GM23338 (cell line): Measurements from ENCODE around the gene RNU5B-1.

Source experiments
- CREB1 ChIP-seq: fragments of 250-450 bp; sonication (Bioruptor Pico); IDR thresholded peaks from 2 replicates; pipeline ENCODE4 v1.5.0; 2020; ENCODE audit warnings: low read depth, mild to moderate bottlenecking, moderate library complexity
- CTCF ChIP-seq, 2 experiments: fragments of 200-600 bp in 1 of 2; sonication (generic) in 1 of 2; conservative IDR thresholded peaks; 2 replicates each; pipeline versions ENCODE4 v1.5.1 to v1.6.1; 2016 to 2017; ENCODE audit warnings: antibody characterized with exemption in 2 of 2, low read depth in 2 of 2, mild to moderate bottlenecking in 2 of 2, moderate library complexity in 1 of 2
- ETS1 ChIP-seq: IDR thresholded peaks from 2 replicates; pipeline ENCODE4 v1.6.1; 2016; ENCODE audit warnings: antibody characterized with exemption
- EZH2 ChIP-seq: fragments of 200-600 bp; sonication (generic); IDR thresholded peaks from one replicate; pipeline ENCODE4 v1.8.0; 2017; ENCODE audit warnings: antibody characterized with exemption, mild to moderate bottlenecking, low read depth; ENCODE audit not compliant: unreplicated experiment
- EZH2phosphoT487 ChIP-seq: fragments of 200-600 bp; sonication (generic); IDR thresholded peaks from one replicate; pipeline ENCODE4 v1.8.1; 2018; ENCODE audit warnings: antibody characterized with exemption; ENCODE audit not compliant: unreplicated experiment
- JUNB ChIP-seq: IDR thresholded peaks from one replicate; pipeline ENCODE4 v1.6.1; 2016; ENCODE audit warnings: antibody characterized with exemption; ENCODE audit not compliant: unreplicated experiment
- NANOG ChIP-seq: IDR thresholded peaks from 2 replicates; pipeline ENCODE4 v1.6.1; 2016; ENCODE audit warnings: antibody characterized with exemption, borderline replicate concordance
- POLR2AphosphoS5 ChIP-seq: IDR thresholded peaks from 2 replicates; pipeline ENCODE4 v1.6.1; 2016; ENCODE audit warnings: antibody characterized with exemption, low read depth
- REST ChIP-seq: IDR thresholded peaks from one replicate; pipeline ENCODE4 v1.6.1; 2018; ENCODE audit warnings: antibody characterized with exemption; ENCODE audit not compliant: unreplicated experiment
- STAT1 ChIP-seq: IDR thresholded peaks from one replicate; pipeline ENCODE4 v1.6.1; 2016; ENCODE audit warnings: antibody characterized with exemption; ENCODE audit not compliant: unreplicated experiment
- ZNF114 ChIP-seq: fragments of 250-450 bp; sonication (Bioruptor Pico); IDR thresholded peaks from 2 replicates; pipeline ENCODE4 v1.5.0; 2020; ENCODE audit warnings: mild to moderate bottlenecking, moderate library complexity
- ZNF462 ChIP-seq: fragments of 250-450 bp; sonication (Bioruptor Pico); IDR thresholded peaks from 2 replicates; pipeline ENCODE4 v1.5.0; 2020; ENCODE audit warnings: mild to moderate bottlenecking, moderate library complexity

GRCh38 chr15:65338823-65339222, 34.3 kb downstream of the RNU5B-1 start:
- TF ChIP-seq CTCF (conservative IDR thresholded peaks at IDR 0.05; ENCODE audit: low read depth in 2 of 2) (no peak), ZNF114 (no peak), POLR2AphosphoS5 (no peak), EZH2 (no peak), REST (no peak), EZH2phosphoT487 (no peak), JUNB (no peak), CREB1 (CRISPR knock-in tag) (no peak), ZNF462 (CRISPR knock-in tag) (no peak), ETS1 (no peak), NANOG (no peak), STAT1 (no peak)
